ENCODE data around the gene KANSL3.

- TF ChIP-seq POLR2AphosphoS5 (IDR thresholded peaks at IDR 0.05; ENCODE audit: low read depth): no peak
- no peak for TF ChIP-seq CTCF (conservative IDR thresholded peaks at IDR 0.05; ENCODE audit: low read depth in 2 of 2)
- TF ChIP-seq EZH2 (IDR thresholded peaks at IDR 0.05; ENCODE audit: low read depth, unreplicated experiment): no peak
- TF ChIP-seq EZH2phosphoT487 (IDR thresholded peaks at IDR 0.05; ENCODE audit: unreplicated experiment): no peak
- TF ChIP-seq STAT1 (IDR thresholded peaks at IDR 0.05; ENCODE audit: unreplicated experiment): no peak
Measured at GRCh38 chr2:96656540-96656939, 18.4 kb upstream of the KANSL3 start.
